OCI-LY1 (cell line): ENCODE measurements around the gene TSPAN4.

Source experiments
- CTCF ChIP-seq: fragments of 200-600 bp; sonication (generic), shearing (Covaris generic); IDR thresholded peaks from 2 replicates; pipeline ENCODE4 v1.5.1; 2017; ENCODE audit warnings: mild to moderate bottlenecking, antibody characterized with exemption, low read length, moderate library complexity, mixed read lengths
- EZH2 ChIP-seq: fragments of 200-600 bp; sonication (generic), shearing (Covaris generic); IDR thresholded peaks from 2 replicates; pipeline ENCODE4 v1.8.0; 2017; ENCODE audit warnings: borderline replicate concordance, mixed run types, mild to moderate bottlenecking, antibody characterized with exemption, low read length, moderate library complexity, mixed read lengths

DNA sequence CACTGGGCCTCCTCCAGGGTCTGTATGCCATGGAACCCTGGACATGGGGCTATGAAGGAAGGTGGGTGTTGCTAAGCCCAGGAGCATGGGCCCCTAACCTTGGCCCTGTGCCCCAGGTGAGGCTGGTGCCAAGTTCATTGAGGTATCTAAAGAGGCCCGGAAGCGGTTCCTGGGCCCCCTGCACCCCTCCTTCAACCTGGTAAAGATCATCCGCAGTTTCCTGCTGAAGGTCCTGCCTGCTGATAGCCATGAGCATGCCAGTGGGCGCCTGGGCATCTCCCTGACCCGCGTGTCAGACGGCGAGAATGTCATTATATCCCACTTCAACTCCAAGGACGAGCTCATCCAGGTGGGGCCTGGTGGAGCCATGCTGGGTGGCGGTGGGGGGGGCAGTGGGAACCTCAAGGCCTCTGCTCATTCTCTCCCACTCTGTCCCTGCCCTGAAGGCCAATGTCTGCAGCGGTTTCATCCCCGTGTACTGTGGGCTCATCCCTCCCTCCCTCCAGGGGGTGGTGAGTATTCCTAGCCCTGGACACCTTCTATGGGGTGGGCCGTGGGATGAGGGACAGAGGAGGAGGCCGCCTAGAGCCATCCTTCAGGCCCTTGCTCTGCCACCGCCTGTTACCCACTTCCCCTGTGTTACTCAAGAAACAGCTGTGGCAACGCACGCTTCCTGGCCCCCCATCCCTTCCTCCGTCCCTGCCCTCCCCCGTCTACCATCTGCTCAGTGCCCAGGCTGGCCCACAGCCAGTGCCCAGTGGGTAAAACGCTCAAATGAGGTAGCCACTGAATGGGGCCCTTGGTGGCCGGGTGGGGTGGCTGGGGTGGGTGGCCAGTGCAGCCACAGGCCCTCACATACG is 20.9 kb upstream of the TSPAN4 start:
- no peak for TF ChIP-seq CTCF
- TF ChIP-seq EZH2: no peak
